ENCODE measurements around the gene PBXIP1. TPM values are rescaled to one million over a fixed set of nuclear protein-coding genes. Genes with fewer than 3 reads are reported as not detected.

PBXIP1 gene
- total and polyA plus RNA-seq, 2 donors from 2014 or later: 83.9 to 115 TPM

GRCh38 chr1:154913273-154913672, 42.6 kb downstream of the PBXIP1 start:
- Histone ChIP-seq H3K9me3 (ENCODE audit: control insufficient read depth in 2 of 3, insufficient read depth in 1 of 3, low read length in 3 of 3) (no peaks in the 10 kb centered on the region), H3K27ac (ENCODE audit: low read depth in 2 of 2, low read length in 2 of 2) (no peak overlapping the region), H3K4me1 (ENCODE audit: control insufficient read depth in 2 of 3, insufficient read depth in 2 of 3, low read depth in 1 of 3, low read length in 3 of 3) (no peaks in the 10 kb centered on the region), H3K36me3 (ENCODE audit: control insufficient read depth in 2 of 3, insufficient read depth in 3 of 3, low read length in 3 of 3) (no peaks in the 10 kb centered on the region), H3K27me3 (ENCODE audit: control insufficient read depth, insufficient read depth, low read length) (no peaks in the 10 kb centered on the region), H3K4me3 (ENCODE audit: low read length in 3 of 3) (no peak overlapping the region), H3K9ac (ENCODE audit: low read length in 3 of 3) (no peak overlapping the region)
- intact Hi-C loops (cut with DNase I): no loop called here
- DNase-seq: no peak
- FAIRE-seq: no peak
- TF ChIP-seq, protein P1, sequence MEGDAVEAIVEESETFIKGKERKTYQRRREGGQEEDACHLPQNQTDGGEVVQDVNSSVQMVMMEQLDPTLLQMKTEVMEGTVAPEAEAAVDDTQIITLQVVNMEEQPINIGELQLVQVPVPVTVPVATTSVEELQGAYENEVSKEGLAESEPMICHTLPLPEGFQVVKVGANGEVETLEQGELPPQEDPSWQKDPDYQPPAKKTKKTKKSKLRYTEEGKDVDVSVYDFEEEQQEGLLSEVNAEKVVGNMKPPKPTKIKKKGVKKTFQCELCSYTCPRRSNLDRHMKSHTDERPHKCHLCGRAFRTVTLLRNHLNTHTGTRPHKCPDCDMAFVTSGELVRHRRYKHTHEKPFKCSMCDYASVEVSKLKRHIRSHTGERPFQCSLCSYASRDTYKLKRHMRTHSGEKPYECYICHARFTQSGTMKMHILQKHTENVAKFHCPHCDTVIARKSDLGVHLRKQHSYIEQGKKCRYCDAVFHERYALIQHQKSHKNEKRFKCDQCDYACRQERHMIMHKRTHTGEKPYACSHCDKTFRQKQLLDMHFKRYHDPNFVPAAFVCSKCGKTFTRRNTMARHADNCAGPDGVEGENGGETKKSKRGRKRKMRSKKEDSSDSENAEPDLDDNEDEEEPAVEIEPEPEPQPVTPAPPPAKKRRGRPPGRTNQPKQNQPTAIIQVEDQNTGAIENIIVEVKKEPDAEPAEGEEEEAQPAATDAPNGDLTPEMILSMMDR (IDR thresholded peaks at IDR 0.05; ENCODE audit: borderline replicate concordance, extremely low read depth, insufficient read depth): no peak

DNA sequence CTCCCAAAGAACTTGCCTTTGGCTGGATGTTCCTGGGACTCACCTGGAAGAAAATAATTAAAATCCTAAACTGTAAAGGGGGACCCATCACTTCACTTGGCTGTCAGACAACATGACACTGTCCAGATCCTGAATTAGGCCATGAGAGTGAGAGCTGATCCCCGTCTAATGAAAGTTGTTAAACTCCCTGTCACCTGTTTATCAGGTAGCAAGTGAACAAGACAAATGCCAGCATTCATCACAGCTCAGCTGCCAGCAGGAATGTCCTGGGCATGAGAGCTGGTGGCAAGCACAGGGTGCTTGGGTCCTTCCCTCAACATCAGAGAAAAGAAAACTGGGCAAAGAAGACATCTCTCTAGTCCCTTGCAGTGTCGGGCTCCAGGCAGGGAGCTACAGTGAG, 43.1 kb downstream of the PBXIP1 start:
- intact Hi-C loops (cut with DNase I): no loop called here
- Histone ChIP-seq H3K36me3 (ENCODE audit: control insufficient read depth in 2 of 3, insufficient read depth in 3 of 3, low read length in 3 of 3) (no peaks in the 10 kb centered on the region), H3K27ac (ENCODE audit: low read depth in 2 of 2, low read length in 2 of 2) (no peak overlapping the region), H3K9me3 (ENCODE audit: control insufficient read depth in 2 of 3, insufficient read depth in 1 of 3, low read length in 3 of 3) (no peaks in the 10 kb centered on the region), H3K4me1 (ENCODE audit: control insufficient read depth in 2 of 3, insufficient read depth in 2 of 3, low read depth in 1 of 3, low read length in 3 of 3) (no peaks in the 10 kb centered on the region), H3K27me3 (ENCODE audit: control insufficient read depth, insufficient read depth, low read length) (no peaks in the 10 kb centered on the region), H3K4me3 (ENCODE audit: low read length in 3 of 3) (no peak overlapping the region), H3K9ac (ENCODE audit: low read length in 3 of 3) (no peak overlapping the region)
- TF ChIP-seq, protein P1 (IDR thresholded peaks at IDR 0.05; ENCODE audit: borderline replicate concordance, extremely low read depth, insufficient read depth): no peak
- DNase-seq: no peak
- no peak for FAIRE-seq

- Histone ChIP-seq H3K4me3 (ENCODE audit: low read length in 3 of 3) (no peak overlapping the region), H3K9ac (ENCODE audit: low read length in 3 of 3) (no peak overlapping the region), H3K27me3 (ENCODE audit: control insufficient read depth, insufficient read depth, low read length) (no peaks in the 10 kb centered on the region), H3K27ac (ENCODE audit: low read depth in 2 of 2, low read length in 2 of 2) (no peak overlapping the region), H3K36me3 (ENCODE audit: control insufficient read depth in 2 of 3, insufficient read depth in 3 of 3, low read length in 3 of 3) (no peaks in the 10 kb centered on the region), H3K9me3 (ENCODE audit: control insufficient read depth in 2 of 3, insufficient read depth in 1 of 3, low read length in 3 of 3) (no peaks in the 10 kb centered on the region), H3K4me1 (ENCODE audit: control insufficient read depth in 2 of 3, insufficient read depth in 2 of 3, low read depth in 1 of 3, low read length in 3 of 3) (no peaks in the 10 kb centered on the region)
- DNase-seq: no peak
- no peak for FAIRE-seq
- intact Hi-C loops (cut with DNase I): no loop called here
- TF ChIP-seq, protein P1 (IDR thresholded peaks at IDR 0.05; ENCODE audit: borderline replicate concordance, extremely low read depth, insufficient read depth): no peak
These were observed 44.0 kb downstream of the PBXIP1 start for GRCh38 chr1:154911691-154912550.
